Activated CD4-positive, alpha-beta T cell treated with anti-CD3 and anti-CD28 coated beads for 24 hours (primary cell): ENCODE results near the gene DAPK3.
A peak's percentile ranks its signal among the peaks of the same experiment; 100 is the strongest.
"Not testable (repeated sequence)": the region's sequence is repeated elsewhere in the genome, so short reads cannot be mapped to it uniquely, and the experiment has no call there.

ENCODE experiments used
- DNase-seq, 2 donors: peaks; one replicate each; pipeline ENCODE4 v3.0.0-alpha.2; 2020; ENCODE audit warnings: low read depth in 2 of 2

The DAPK3 gene

GRCh38 chr19:3955276-3955675 is 15.6 kb downstream of the DAPK3 start:
- not testable (repeated sequence) for DNase-seq

- no peak for DNase-seq
Measured at GRCh38 chr19:3954107-3954506, 16.8 kb downstream of the DAPK3 start.

- DNase-seq = not testable (repeated sequence)
Measured at GRCh38 chr19:3952755-3953276, 18.1 kb downstream of the DAPK3 start.

- DNase-seq = no peak
Measured at GRCh38 chr19:3950871-3951861, 19.7 kb downstream of the DAPK3 start.

- no peak for DNase-seq
Measured at GRCh38 chr19:3949997-3950859, 20.7 kb downstream of the DAPK3 start.

- DNase-seq = no peak
Measured at GRCh38 chr19:3949294-3949693, 21.6 kb downstream of the DAPK3 start.

GRCh38 chr19:3947316-3947933 is 23.5 kb downstream of the DAPK3 start:
- DNase-seq = not testable (repeated sequence)

GRCh38 chr19:3945838-3946237 is 25.1 kb downstream of the DAPK3 start:
- DNase-seq = no peak

GRCh38 chr19:3944018-3944721 is 26.7 kb downstream of the DAPK3 start:
- no peak for DNase-seq

- DNase-seq = no peak
Measured at GRCh38 chr19:3942790-3943409, 28.0 kb downstream of the DAPK3 start.

- DNase-seq = not testable (repeated sequence)
Measured at GRCh38 chr19:3938300-3938950, 32.5 kb downstream of the DAPK3 start.

- no peak for DNase-seq
Measured at GRCh38 chr19:3936506-3937442, 34.1 kb downstream of the DAPK3 start.

- peak in 1 of 2 donors; percentile 10 for DNase-seq
Measured at GRCh38 chr19:3932931-3933810, 37.7 kb downstream of the DAPK3 start, which contains the start of gene NMRK2. NMRK2 (plus strand) TSS chr19:3933069; CDS start chr19:3933672, 603 bp downstream.

- no peak for DNase-seq
Measured at GRCh38 chr19:3931041-3931440, 39.9 kb downstream of the DAPK3 start.

- no peak for DNase-seq
Measured at GRCh38 chr19:3923912-3924311, 47.0 kb downstream of the DAPK3 start.

GRCh38 chr19:3923096-3923758 is 47.7 kb downstream of the DAPK3 start:
- DNase-seq = no peak

- no peak for DNase-seq
Measured at GRCh38 chr19:3919793-3920192, 51.1 kb downstream of the DAPK3 start.
